Brain pericyte (primary cell): Measurements from ENCODE around the gene TRPC3.

Experiments used
- DNase-seq: peaks from one replicate; pipeline ENCODE4 v3.0.0-alpha.2; 2012; ENCODE audit warnings: low read depth, low spot score

Gene TRPC3

DNA sequence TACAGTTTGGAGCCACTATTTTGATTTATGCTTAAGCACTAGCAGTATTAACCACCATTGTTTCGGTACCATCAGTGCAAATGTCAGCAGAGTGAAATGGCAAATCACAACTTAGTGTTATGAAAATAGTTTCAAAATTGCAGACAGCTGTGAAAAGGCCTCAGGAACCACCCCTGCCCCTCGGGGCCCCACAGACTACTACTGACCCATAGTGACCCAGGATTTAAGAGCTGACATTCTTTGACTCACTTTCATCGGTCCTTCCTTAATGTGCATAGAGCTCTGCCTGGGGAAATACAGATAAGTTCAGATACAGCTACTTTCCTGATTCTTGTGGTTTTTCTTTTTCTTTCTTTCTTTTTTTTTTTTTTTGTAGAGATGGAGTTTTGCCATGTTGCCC is 78.3 kb downstream of the TRPC3 start:
- DNase-seq: no peak

DNA sequence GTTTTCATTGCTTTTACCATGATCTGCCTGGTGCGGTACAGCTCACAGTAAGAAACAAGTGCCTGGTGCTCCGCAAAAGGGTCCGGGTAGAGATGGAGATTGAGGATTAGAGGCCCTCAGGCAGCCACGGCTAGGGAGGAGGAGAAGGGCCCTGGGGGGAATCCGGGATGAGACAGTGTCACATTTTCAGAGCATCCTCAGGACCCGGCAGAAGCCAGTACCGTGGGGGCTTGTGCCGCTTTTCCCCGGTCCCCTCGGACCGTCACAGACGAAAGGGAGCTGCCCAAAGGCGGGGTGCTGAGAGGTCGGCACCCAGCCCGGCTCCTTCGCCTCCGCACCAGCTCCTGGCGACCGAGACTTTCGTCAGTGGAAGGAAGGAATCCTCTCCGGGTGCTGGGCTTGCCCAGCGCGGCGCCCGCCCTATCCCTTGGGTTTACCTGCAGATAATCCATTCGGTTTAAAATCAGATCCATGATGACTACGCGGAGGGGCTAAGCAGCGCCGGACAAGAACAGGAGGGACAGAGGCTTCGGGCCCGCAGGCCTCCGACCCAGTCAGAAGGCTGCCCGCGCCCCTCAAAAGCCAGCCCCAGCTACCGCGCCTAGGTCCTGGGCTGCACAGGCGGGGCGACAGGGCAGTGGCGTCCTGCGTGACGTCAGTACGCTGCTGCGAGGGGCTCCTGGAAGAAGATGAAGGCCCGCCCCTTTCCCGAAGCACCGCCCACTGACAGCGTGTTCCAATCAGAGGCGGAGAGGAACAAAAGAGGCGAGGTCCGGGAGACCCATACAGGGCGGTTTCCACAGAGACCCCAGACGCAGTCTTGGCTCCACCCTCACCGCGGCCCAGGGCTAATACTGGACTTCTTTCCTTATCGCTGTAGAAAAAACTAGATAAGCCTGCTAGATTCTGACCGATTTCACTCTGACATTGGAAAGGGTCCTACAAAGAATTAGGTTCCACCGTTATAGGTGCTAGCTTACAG is 81.7 kb downstream of the TRPC3 start, which contains the start of gene BBS7:
BBS7 (minus strand) TSS at position 634 of the 982 bp plus-strand sequence; CDS start at position 473, 161 bp downstream.
- peak; percentile 89 for DNase-seq

DNA sequence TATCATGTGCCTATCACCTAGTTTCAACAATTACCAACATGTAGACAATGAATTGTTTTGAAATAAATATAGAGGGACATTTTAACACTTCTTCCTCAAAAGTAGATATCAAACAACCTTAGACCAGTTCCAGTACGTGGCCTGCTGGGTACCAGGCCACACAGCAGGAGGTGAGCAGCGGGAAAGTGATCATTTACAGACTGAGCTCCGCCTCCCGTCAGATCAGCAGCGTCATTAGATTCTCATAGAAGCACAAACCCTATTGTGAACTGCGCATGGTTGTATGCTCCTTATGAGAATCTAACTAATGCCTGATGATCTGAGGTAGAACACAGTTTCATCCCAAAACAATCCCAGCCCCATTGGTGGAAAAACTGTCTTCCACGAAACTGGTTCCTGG is 88.1 kb downstream of the TRPC3 start:
- DNase-seq: peak; percentile 1

DNA sequence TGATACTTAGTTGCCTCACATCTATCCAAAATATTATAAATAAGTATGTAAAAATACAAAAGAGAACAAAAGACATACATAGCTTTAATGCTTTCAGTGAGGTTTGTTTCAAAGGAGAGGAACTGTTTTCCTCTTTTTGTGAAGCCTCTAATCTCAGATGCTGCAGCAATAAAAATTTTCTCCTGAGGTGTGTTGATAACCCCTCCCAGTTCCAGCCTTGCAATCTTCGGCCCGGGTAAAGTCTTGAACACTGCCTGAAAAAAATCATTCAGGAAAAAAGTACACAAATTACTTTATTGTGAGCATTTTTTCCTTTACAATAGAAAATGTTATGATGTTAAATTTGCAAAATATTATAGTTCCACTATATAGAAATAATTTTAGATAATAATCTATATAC is 90.4 kb downstream of the TRPC3 start:
- no peak for DNase-seq

DNA sequence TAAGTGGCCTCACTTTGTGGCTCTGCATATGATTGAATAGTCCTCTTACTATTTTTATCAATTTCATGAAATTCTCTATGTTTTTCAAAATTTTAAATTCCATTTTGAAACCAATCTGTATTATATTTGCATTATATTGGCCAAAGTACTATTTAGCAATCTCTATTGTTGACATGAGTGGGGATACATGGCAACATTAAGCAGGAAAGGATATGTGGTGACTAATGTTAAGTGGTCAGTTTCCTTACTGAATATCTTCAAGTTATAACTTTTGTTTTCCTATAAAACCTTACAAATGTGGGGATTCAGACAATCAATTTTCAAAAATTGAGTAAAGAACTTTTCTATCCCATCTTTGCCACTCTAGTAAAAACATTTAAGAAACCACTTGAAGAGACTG is 91.7 kb downstream of the TRPC3 start:
- DNase-seq: no peak

DNA sequence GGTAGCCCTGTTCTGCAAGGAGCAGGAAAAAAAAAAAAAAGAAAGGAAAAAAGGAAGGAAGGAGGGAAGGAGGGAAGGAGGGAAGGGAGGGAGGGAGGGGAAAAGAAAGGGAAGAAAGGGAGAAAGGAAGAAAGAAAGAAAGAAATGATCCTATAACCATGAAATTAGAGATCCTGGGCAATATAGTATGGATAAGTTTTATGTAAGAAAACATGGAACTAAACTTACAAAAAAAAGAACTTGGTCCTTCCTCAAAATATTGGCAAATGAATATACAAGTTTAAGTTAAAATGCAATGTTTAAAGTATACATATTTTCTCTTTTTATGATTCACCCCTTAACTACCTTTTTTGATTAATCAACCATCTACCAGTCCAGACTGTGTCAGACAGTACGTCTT is 100.5 kb downstream of the TRPC3 start:
- DNase-seq: no peak

DNA sequence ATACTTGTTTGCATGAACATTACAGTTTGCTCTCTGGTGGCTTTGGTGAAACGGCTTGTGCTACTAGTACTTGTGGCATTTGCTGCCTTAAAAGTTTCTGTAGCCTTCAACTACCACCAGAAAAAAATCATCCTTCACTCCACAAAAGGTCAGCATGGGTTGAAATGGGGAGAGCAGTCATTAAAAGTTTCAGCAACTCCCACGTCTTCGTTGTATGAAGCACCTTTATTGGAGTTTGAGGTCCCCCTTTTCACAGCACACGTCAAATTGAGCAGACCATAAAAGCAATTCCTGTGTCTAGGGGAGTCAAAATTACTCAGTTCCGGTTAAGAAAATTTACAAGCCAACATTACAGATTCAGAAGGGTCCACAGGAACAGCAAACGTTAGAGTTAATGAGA is 105.2 kb downstream of the TRPC3 start:
- no peak for DNase-seq

DNA sequence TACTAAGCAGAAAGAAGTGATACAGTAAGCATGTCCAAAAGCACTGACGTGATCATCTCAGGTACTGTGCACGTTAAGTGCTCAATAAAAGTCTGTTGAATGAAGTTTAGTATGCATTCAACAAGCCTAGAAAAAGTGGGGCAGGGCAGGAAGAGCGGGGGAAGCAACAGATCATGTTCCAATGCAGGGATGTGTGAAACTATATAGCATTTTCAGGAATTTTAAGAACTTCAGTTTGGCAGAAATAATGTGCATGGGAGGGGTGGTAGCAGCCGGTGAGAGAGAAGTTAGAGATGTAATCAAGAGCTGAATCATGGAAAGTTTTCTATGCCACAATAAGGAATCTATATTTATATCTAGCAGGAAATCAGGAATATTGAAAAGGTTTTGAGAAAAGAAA is 109.0 kb downstream of the TRPC3 start:
- DNase-seq: no peak

DNA sequence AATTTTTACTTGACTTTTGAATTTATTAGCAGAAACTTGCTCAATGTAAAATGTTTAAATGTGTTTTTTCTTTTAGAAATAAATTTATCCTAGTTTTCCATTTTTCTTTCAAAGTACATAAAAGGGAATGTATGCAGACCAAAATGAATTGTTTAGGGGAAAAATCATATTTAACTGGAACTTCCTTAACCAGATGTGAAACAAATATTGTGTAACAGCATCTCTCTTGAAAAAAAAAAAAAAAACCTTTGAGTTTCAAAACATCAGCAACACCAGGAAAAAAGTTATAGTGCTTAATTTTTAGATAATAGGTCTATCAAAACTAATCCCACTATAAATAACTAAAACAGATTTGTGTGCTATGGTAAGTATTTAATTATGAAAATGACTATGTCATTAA is 113.7 kb downstream of the TRPC3 start:
- DNase-seq: no peak

DNA sequence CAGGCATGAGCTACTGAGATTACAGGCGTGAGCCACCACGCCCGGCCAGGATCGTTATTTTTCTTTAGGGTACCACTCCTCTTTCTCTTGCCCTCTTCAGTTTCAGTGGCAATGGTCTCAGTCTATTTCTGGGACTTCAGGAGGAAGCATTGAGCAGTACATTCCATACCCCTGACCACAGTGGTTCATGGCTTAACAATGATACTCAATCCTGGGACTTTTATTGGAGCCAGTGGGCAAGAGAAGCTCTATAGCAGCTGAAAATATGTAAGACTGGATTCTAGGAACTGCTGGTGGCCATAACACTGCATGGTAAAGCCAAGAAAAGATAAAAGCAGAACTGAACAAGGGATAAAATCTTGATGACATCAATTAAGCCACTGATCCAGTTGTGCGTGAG is 122.3 kb downstream of the TRPC3 start:
- DNase-seq: no peak
